ENCODE measurements around the gene DNAJB5.
"Not testable (repeated sequence)": the region's sequence is repeated elsewhere in the genome, so short reads cannot be mapped to it uniquely, and the experiment has no call there.

The DNAJB5 gene

DNA sequence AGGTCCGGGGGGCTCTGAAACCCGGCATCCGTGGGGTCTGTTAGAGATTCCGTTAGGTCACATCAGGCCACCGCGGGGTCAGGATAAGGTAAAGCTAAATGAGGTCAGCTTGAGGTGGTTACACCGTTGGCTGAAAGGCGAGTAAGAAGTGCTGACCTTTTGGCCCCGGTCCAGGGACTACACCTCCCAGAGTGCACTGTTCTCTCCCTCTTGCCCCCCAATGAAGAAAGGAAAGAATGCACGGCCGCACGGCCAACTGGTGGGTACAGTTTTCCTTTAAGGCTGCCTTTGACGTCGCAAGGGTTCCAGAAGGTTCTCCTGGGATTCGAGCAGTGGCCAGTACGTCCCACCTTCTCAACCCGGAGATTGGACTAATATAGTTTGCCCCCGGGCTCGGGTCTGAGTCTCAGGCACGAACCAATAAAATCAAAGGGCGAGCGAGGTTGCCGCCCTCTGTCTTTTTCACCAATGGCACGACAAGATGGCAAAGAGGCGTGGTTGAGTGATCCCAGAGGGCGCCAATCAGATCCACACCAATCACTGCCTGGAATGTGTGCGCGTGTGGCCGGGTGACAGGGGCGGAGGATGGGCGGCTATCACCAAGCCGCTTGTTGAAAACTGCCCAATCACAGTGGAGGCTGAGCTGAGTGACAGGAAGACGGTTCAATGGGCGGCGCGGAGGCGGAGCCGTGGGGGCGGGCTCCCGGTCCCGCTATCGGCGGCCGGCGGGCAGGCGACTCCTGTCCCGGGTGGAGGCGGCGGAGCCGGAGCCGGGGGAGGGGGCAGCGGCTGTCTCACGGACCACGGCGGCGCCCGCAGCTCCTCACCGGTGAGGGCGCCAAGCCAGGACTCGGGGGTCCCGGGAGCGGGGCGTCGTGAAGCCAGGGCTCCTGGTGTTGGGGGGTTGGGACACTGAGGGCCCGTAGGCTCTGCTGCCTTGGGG is at the start of gene DNAJB5:
Gene DNAJB5, plus strand, starts transcription at position 743 of the 943 bp plus-strand sequence. CDS start 886 bp downstream, outside the sequence.
- peak within 1 kb of the TSS; percentile 98 for H3K27ac ChIP-seq (ENCODE audit: low read depth, low read length)
- peaks cover 37% of the 10 kb centered on the region for H3K4me1 ChIP-seq (ENCODE audit: control insufficient read depth, insufficient read depth, low read length)

DNA sequence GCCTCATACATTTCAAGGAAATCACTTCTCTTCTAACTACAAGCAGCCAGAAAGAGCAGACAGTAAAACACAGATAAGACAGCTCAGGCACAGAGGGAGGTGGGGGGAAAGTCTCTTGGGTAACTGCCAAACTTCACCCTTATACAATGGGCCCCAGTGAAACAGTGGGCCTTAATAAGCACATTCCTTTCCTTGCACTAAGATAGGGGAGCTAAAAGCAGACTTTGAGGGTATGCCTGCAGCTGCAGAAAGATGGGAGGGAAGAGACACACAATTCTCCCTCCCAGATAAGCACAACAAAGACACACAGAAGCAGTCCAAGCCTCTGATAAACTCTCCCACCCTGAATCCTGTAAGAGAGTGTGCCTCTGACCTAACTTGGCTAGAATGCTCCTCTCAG is 49.6 kb upstream of the DNAJB5 start:
- H3K36me3 ChIP-seq (ENCODE audit: control insufficient read depth, insufficient read depth, low read length); H3K9ac ChIP-seq (ENCODE audit: low read depth, low read length); H3K4me1 ChIP-seq (ENCODE audit: control insufficient read depth, insufficient read depth, low read length); H3K9me3 ChIP-seq (ENCODE audit: control insufficient read depth, insufficient read depth, low read length); H3K27me3 ChIP-seq (ENCODE audit: control insufficient read depth, insufficient read depth, low read length); H3K4me3 ChIP-seq (ENCODE audit: low read depth, low read length): not testable (repeated sequence)
- peak overlapping the region; percentile 59 for H3K27ac ChIP-seq (ENCODE audit: low read depth, low read length)

More for the DNA sequence above, at the start of gene DNAJB5:
- H3K9ac ChIP-seq (ENCODE audit: low read depth, low read length), result peak within 1 kb of the TSS; percentile 71
- peaks cover 8% of the 10 kb centered on the region for H3K36me3 ChIP-seq (ENCODE audit: control insufficient read depth, insufficient read depth, low read length)
- H3K9me3 ChIP-seq (ENCODE audit: control insufficient read depth, insufficient read depth, low read length), result no peaks in the 10 kb centered on the region
- no peaks in the 10 kb centered on the region for H3K27me3 ChIP-seq (ENCODE audit: control insufficient read depth, insufficient read depth, low read length)
- H3K4me3 ChIP-seq (ENCODE audit: low read depth, low read length), result peak within 1 kb of the TSS; percentile 75

DNA sequence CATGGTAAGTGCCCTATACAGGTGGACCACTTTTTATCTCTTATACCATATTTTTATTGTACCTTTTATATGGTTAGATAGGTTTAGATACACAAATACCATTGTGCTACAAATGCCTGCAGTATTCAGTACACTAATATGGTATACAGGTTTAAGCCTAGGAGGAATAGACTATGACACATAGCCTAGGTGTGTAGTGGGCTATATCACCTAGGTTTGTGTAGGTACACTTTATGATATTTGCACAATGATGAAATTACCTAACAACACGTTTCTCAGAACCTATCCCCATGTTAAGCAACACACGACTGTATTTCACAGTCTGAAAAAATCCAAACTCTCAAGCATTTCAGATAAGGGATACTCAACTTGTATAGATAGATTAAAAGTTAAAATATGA is 41.1 kb upstream of the DNAJB5 start:
- no peak overlapping the region for H3K9ac ChIP-seq (ENCODE audit: low read depth, low read length)
- no peaks in the 10 kb centered on the region for H3K36me3 ChIP-seq (ENCODE audit: control insufficient read depth, insufficient read depth, low read length)
- no peak overlapping the region for H3K4me3 ChIP-seq (ENCODE audit: low read depth, low read length)
- no peak overlapping the region for H3K27ac ChIP-seq (ENCODE audit: low read depth, low read length)
- peaks cover 3% of the 10 kb centered on the region; the same call in 1 of the 2 replicates for H3K27me3 ChIP-seq (ENCODE audit: control insufficient read depth, insufficient read depth, low read length)
- H3K9me3 ChIP-seq (ENCODE audit: control insufficient read depth, insufficient read depth, low read length), result no peaks in the 10 kb centered on the region
- no peaks in the 10 kb centered on the region for H3K4me1 ChIP-seq (ENCODE audit: control insufficient read depth, insufficient read depth, low read length)

DNA sequence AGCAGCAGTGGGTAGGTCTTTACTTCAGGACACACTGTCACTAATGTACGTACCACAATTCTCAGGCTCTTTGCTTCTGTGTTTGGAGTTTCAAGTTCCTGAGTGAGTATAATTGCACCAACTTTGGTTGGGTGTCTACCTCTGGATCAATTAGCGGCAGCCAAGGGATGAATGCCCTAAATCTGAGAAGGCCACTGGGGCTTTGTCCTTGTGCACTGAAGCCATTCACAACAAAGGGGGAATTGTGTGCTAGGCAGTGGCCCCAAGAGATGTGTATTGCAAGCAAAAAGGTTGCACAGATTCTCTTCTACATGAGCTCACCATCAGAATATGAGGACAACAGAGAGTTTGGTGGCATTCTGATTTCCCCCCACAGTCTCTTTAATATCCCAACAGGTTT is 35.3 kb upstream of the DNAJB5 start:
- Histone ChIP-seq H3K4me3 (ENCODE audit: low read depth, low read length) (no peak overlapping the region), H3K27me3 (ENCODE audit: control insufficient read depth, insufficient read depth, low read length) (peaks cover 31% of the 10 kb centered on the region), H3K4me1 (ENCODE audit: control insufficient read depth, insufficient read depth, low read length) (no peaks in the 10 kb centered on the region), H3K27ac (ENCODE audit: low read depth, low read length) (no peak overlapping the region), H3K9ac (ENCODE audit: low read depth, low read length) (no peak overlapping the region), H3K36me3 (ENCODE audit: control insufficient read depth, insufficient read depth, low read length) (no peaks in the 10 kb centered on the region), H3K9me3 (ENCODE audit: control insufficient read depth, insufficient read depth, low read length) (no peaks in the 10 kb centered on the region)

DNA sequence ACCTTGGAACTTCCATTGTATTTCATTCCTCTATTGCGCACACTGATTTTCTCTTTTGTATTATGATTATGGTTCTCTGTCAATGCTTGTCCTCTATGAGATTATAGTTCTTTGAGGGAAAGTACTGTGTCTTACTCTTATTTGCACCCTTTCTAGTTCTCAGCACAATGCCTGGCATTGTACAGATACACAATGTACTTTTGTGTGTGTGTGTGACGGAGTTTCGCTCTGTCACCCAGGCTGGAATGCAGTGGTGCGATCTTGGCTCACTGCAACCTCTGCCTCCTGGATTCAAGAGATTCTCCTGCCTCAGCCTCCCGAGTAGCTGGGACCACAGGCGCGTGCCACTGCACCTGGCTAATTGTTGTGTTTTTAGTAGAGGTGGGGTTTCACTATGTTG is 33.5 kb upstream of the DNAJB5 start:
- not testable (repeated sequence) for H3K27ac ChIP-seq (ENCODE audit: low read depth, low read length); H3K4me1 ChIP-seq (ENCODE audit: control insufficient read depth, insufficient read depth, low read length); H3K36me3 ChIP-seq (ENCODE audit: control insufficient read depth, insufficient read depth, low read length); H3K9me3 ChIP-seq (ENCODE audit: control insufficient read depth, insufficient read depth, low read length); H3K4me3 ChIP-seq (ENCODE audit: low read depth, low read length); H3K9ac ChIP-seq (ENCODE audit: low read depth, low read length)
- H3K27me3 ChIP-seq (ENCODE audit: control insufficient read depth, insufficient read depth, low read length), result peaks cover 50% of the 10 kb centered on the region

DNA sequence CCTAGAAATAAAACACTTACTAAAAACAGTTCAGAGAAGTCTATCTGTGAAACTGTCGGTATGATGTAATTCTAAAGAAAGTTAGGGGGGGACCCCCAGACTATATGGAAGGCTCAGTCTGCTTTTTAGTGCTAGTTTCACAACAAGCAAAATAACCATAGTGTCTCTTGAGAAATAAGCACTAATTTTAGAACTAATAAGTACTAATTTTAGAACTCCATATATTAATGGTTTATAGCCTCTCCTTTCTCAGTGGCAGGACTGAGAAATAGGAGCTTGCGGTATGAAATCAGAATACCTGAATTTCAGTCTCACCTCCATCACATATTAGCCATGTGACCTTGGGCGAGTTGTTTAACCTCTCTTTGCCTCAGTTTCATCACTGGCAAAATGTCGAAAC is 32.9 kb upstream of the DNAJB5 start:
- Histone ChIP-seq H3K4me3 (ENCODE audit: low read depth, low read length) (no peak overlapping the region), H3K9ac (ENCODE audit: low read depth, low read length) (no peak overlapping the region), H3K4me1 (ENCODE audit: control insufficient read depth, insufficient read depth, low read length) (0 out of 2 replicates have a peak, but pooled peaks cover 3% of the 10 kb centered on the region), H3K27me3 (ENCODE audit: control insufficient read depth, insufficient read depth, low read length) (peaks cover 56% of the 10 kb centered on the region), H3K36me3 (ENCODE audit: control insufficient read depth, insufficient read depth, low read length) (no peaks in the 10 kb centered on the region), H3K9me3 (ENCODE audit: control insufficient read depth, insufficient read depth, low read length) (no peaks in the 10 kb centered on the region), H3K27ac (ENCODE audit: low read depth, low read length) (no peak overlapping the region)

DNA sequence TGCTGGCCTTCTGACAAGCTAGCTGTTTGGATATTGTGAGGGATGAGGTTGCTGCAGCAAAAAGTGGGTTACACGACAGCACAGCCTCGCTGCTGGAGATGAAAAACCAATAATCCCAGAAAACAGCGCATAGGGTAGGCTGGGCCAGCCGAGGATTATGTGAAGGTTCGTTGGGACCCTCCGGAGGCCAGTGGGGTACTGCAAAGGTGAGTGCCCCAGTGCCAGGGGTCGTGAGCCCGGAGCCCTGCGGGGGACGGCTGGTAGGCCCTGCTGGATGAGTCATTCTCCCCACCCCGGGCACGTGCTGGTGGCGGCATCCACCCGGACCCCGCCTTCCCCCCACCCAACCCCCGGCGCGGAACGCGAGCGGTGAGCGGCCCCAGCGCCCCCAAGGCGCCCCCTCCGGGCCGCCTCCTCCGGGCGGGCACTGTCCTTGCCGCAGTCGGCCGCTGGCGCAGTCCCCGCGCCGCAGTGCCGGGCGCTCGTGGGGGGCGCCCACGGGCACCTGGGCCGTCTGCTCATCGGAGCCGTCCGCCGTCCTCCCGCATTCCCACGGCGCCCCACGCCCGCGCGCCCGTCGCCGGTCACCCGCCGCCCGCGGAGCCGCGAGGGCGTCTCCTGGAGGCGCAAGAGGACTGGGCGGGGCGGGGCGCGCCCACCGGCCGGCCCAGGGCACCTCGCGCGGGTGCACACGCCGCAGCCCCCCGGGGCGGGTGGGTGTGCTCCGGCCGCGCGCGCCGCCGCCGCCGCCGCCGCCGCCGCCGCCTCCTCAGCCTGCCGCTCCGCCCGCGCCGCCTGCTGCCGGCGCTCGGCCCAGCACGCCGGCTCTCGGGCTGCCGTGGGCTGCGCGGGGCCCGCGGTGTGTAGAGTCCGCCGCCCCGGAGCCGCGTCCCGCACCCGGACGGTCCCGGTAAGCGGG is 31.8 kb upstream of the DNAJB5 start, which contains the start of gene PHF24:
Gene PHF24, plus strand, starts transcription at position 794 of the 919 bp plus-strand sequence. CDS start 13,014 bp downstream, outside the sequence.
- no peaks in the 10 kb centered on the region for H3K9me3 ChIP-seq (ENCODE audit: control insufficient read depth, insufficient read depth, low read length)
- H3K4me3 ChIP-seq (ENCODE audit: low read depth, low read length), result peak within 1 kb of the TSS; percentile 61
- H3K27me3 ChIP-seq (ENCODE audit: control insufficient read depth, insufficient read depth, low read length), result peaks cover 58% of the 10 kb centered on the region
- H3K4me1 ChIP-seq (ENCODE audit: control insufficient read depth, insufficient read depth, low read length), result peaks cover 9% of the 10 kb centered on the region; the same call in 1 of the 2 replicates
- no peak within 1 kb of the TSS for H3K27ac ChIP-seq (ENCODE audit: low read depth, low read length)
- H3K9ac ChIP-seq (ENCODE audit: low read depth, low read length), result no peak within 1 kb of the TSS
- H3K36me3 ChIP-seq (ENCODE audit: control insufficient read depth, insufficient read depth, low read length), result no peaks in the 10 kb centered on the region

DNA sequence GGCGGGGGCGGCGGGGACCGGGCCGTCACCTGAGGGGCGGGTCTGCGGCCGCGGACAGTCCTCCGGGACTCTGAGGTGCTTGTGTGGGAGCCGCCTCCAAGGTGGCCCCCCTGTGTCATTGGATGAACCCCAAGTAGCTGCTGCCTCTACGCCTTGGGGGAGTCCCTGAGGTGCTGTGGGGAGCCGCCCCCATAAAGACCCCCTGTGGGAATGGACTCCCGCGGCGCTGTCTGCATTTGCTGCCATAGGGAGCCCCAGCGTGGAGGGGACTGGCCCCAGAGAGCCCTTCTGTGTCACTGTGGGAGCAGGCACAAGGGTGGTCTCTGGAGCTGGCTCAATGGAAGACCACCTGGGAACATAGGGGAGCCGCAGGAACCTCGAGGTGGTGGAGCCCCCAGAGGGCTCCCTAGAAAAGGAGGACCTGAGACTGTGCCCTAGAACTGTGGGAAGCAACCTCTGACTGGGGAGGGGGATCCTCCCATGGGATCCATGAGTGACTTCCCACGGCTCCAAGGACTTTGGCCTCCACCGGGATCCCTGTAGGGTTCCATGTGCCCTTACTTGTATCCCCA is 31.0 kb upstream of the DNAJB5 start:
- H3K9ac ChIP-seq (ENCODE audit: low read depth, low read length), result no peak overlapping the region
- peak overlapping the region; percentile 50; the same call in 1 of the 2 replicates for H3K4me3 ChIP-seq (ENCODE audit: low read depth, low read length)

DNA sequence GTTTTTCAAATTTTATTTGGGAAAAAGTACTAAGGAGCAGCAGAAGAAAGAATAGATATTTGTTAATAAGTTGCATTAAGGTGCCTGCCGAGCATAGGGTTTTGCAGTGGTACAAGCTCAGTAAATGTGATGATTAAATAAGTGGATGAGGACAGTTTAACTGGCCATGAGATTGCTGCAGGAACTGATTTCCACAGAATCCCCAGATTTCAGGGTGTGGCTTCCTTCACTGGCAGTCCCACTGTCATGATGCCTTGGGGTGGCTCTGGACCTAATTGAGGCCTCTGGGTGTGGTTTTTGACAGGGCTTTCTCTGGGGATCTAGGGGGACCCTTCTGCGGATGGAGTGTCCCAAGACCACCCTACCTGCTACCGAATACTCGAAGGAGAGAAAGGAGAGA is 30.1 kb upstream of the DNAJB5 start:
- Histone ChIP-seq H3K27ac (ENCODE audit: low read depth, low read length) (no peak overlapping the region), H3K9ac (ENCODE audit: low read depth, low read length) (no peak overlapping the region), H3K9me3 (ENCODE audit: control insufficient read depth, insufficient read depth, low read length) (no peaks in the 10 kb centered on the region), H3K36me3 (ENCODE audit: control insufficient read depth, insufficient read depth, low read length) (no peaks in the 10 kb centered on the region), H3K4me3 (ENCODE audit: low read depth, low read length) (no peak overlapping the region), H3K4me1 (ENCODE audit: control insufficient read depth, insufficient read depth, low read length) (peaks cover 16% of the 10 kb centered on the region), H3K27me3 (ENCODE audit: control insufficient read depth, insufficient read depth, low read length) (peaks cover 53% of the 10 kb centered on the region)

More for the DNA sequence above, 31.0 kb upstream of the DNAJB5 start:
- Histone ChIP-seq H3K27ac (ENCODE audit: low read depth, low read length) (no peak overlapping the region), H3K4me1 (ENCODE audit: control insufficient read depth, insufficient read depth, low read length) (peaks cover 16% of the 10 kb centered on the region), H3K9me3 (ENCODE audit: control insufficient read depth, insufficient read depth, low read length) (no peaks in the 10 kb centered on the region), H3K27me3 (ENCODE audit: control insufficient read depth, insufficient read depth, low read length) (peaks cover 58% of the 10 kb centered on the region), H3K36me3 (ENCODE audit: control insufficient read depth, insufficient read depth, low read length) (no peaks in the 10 kb centered on the region)

DNA sequence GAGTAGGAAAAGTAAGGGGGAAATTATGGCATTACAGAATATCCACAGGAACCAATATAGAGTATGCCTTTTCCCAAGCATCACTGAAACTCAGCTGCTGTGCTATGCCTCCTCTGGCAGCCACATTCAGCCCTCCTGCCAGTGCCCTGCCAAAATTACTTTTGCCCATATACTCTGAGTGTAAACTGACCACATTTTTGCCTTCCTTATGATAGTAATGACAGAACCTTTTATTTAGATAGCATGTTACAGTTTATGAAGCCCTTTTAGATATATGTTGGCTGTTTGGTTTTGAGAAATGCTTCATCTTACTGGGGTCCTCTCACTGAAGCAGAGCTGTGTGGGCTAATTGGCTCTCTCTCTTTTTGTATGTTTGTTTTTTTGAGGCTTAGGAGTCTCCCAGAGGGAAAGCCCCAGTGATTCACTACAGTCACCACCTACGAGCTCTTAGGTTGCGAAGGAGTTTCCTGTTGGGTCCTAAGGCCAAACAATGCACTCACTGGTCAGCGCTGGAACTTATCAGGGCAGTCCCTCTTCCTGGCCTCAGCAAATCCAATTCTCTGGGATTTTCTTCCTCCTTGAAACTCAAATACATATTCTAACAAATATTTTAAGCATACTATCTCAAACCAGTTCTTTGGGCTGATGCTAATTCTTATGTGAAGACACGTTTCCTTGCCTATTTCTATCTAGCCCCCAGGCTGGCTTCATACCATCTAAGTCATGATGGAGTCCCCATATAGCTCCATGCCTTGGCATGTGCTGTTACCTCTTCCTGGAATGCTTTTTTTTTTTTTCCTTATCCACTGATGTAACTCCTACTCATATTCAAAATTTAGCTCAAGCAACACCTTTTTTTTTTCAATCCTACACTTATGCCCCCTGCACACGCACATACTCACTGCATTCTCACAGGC is 27.7 kb upstream of the DNAJB5 start:
- Histone ChIP-seq H3K9ac (ENCODE audit: low read depth, low read length) (no peak overlapping the region), H3K27ac (ENCODE audit: low read depth, low read length) (peak overlapping the region; percentile 56), H3K36me3 (ENCODE audit: control insufficient read depth, insufficient read depth, low read length) (no peaks in the 10 kb centered on the region), H3K4me1 (ENCODE audit: control insufficient read depth, insufficient read depth, low read length) (peaks cover 16% of the 10 kb centered on the region), H3K27me3 (ENCODE audit: control insufficient read depth, insufficient read depth, low read length) (peaks cover 48% of the 10 kb centered on the region), H3K9me3 (ENCODE audit: control insufficient read depth, insufficient read depth, low read length) (no peaks in the 10 kb centered on the region), H3K4me3 (ENCODE audit: low read depth, low read length) (no peak overlapping the region)
